GOT3 (cell line): Measurements from ENCODE around the gene USP6NL.

Experiments
- DNase-seq: peaks from one replicate; lab custom pipeline; 2025; ENCODE audit warnings: mixed read lengths; lab: John Stamatoyannopoulos, UW

The USP6NL gene

GRCh38 chr10:11415095-11415494 lies 196.4 kb downstream of the USP6NL start:
- no peak for DNase-seq

- DNase-seq: no peak
Measured at GRCh38 chr10:11414314-11415038, 197.0 kb downstream of the USP6NL start.

- DNase-seq: no peak
Measured at GRCh38 chr10:11411926-11412545, 199.4 kb downstream of the USP6NL start.

GRCh38 chr10:11409357-11409756 lies 202.1 kb downstream of the USP6NL start:
- DNase-seq: no peak

- no peak for DNase-seq
Measured at GRCh38 chr10:11407939-11408338, 203.5 kb downstream of the USP6NL start.

GRCh38 chr10:11406746-11407145 lies 204.7 kb downstream of the USP6NL start:
- no peak for DNase-seq

- DNase-seq: no peak
Measured at GRCh38 chr10:11404901-11405300, 206.5 kb downstream of the USP6NL start.
